GM12878 (cell line): ENCODE data around the gene NOL8.

ENCODE experiments used
- CTCF ChIP-seq, 3 experiments: IDR thresholded peaks in 2 of 3; conservative IDR thresholded peaks in 1 of 3; 2 replicates each; pipeline ENCODE4 v1.5.1; 2011; ENCODE audit warnings: low read depth in 3 of 3, low read length in 3 of 3, mild to moderate bottlenecking in 3 of 3, control low read depth in 2 of 3, moderate library complexity in 2 of 3, inconsistent platforms in 1 of 3, mixed read lengths in 1 of 3; ENCODE audit not compliant: control insufficient read depth in 2 of 3, insufficient read depth in 1 of 3; ENCODE audit errors: extremely low read depth in 1 of 3
- CUX1 ChIP-seq: IDR thresholded peaks from 2 replicates; pipeline ENCODE4 v1.6.1; 2012; ENCODE audit warnings: improper control_type of control experiment, low read depth, low read length; ENCODE audit not compliant: insufficient replicate concordance
- RFX5 ChIP-seq: IDR thresholded peaks from 2 replicates; pipeline ENCODE4 v1.6.1; 2011; ENCODE audit warnings: low read depth, low read length, improper control_type of control experiment
- SP1 ChIP-seq: IDR thresholded peaks from one replicate; pipeline ENCODE4 v1.6.1; 2011; ENCODE audit warnings: low read depth, low read length

- TF ChIP-seq CTCF (IDR thresholded peaks at IDR 0.05 in 2 of 3, conservative IDR thresholded peaks at IDR 0.05 in 1 of 3; ENCODE audit: control insufficient read depth in 2 of 3, extremely low read depth in 1 of 3, insufficient read depth in 1 of 3, low read depth in 3 of 3, low read length in 3 of 3) (no peak), CUX1 (no peak), RFX5 (no peak), SP1 (no peak)
Observed at GRCh38 chr9:92275541-92275940, 49.6 kb downstream of the NOL8 start.
